Thyroid gland (tissue), 4 donors: ENCODE measurements around the gene MYOG. TPM values are rescaled to one million over a fixed set of nuclear protein-coding genes. Genes with fewer than 3 reads are reported as not detected.

ENCODE experiments used
- DNase-seq, 2 donors: peaks; one replicate each; pipeline ENCODE4 v3.0.0-alpha.2; 2019
- H3K27ac ChIP-seq, 3 donors: fragments of 200-600 bp; sonication (generic); 1 replicate in 2 of 3; 2 replicates in 1 of 3; pipeline ENCODE4 v1.5.1; 2016 to 2019; ENCODE audit warnings: mild to moderate bottlenecking in 1 of 3, moderate library complexity in 1 of 3
- H3K27me3 ChIP-seq: fragments of 200-600 bp; sonication (generic); one replicate; pipeline ENCODE4 v1.5.1; 2019
- H3K36me3 ChIP-seq, 2 donors: fragments of 200-600 bp; sonication (generic); one replicate each; pipeline ENCODE4 v1.5.1; 2016 to 2019
- H3K4me1 ChIP-seq, 2 donors: fragments of 200-600 bp; sonication (generic); one replicate each; pipeline ENCODE4 v1.5.1; 2017 to 2019
- H3K4me3 ChIP-seq, 3 donors: fragments of 200-600 bp; sonication (generic); replicated peaks in 1 of 3; 1 replicate in 2 of 3; 2 replicates in 1 of 3; pipeline ENCODE4 v1.5.1; 2016; ENCODE audit warnings: mild to moderate bottlenecking in 1 of 3
- H3K9me3 ChIP-seq: fragments of 200-600 bp; sonication (generic); one replicate; pipeline ENCODE4 v1.5.1; 2017
- CTCF ChIP-seq, 6 experiments: fragments of 200-600 bp in 3 of 6; fragments of 450-650 bp in 3 of 6; sonication (generic) in 3 of 6; IDR thresholded peaks; one replicate each; pipeline ENCODE4 v1.5.1; 2016 to 2019; ENCODE audit warnings: antibody characterized with exemption in 6 of 6, mild to moderate bottlenecking in 2 of 6, inconsistent platforms in 1 of 6, moderate library complexity in 1 of 6
- POLR2A ChIP-seq, 2 donors: fragments of 450-650 bp; IDR thresholded peaks; one replicate each; pipeline ENCODE4 v1.6.1; 2017; ENCODE audit warnings: antibody characterized with exemption in 2 of 2, mild to moderate bottlenecking in 2 of 2, moderate library complexity in 1 of 2
- WGBS, 2 donors: methylation state at CpG; one replicate each; pipeline ENCODE4 v1.1.5; 2017; 5-methylcytosine and 5-hydroxymethylcytosine counted together
- intact Hi-C: fragments of 100-400 bp; cut with DNase I; formaldehyde crosslinking; loops from one replicate; pipeline ENCODE4 v1.15.1; 2023
- total RNA-seq, 4 donors: library from RNA; depleted of rRNA; stranded (reverse); fragments of >200 nt; gene quantifications; one replicate each; pipeline ENCODE4 v1.2.3, GENCODE V29; 2016

MYOG gene
- total RNA-seq, 4 donors from 2014 or later = not detected

DNA sequence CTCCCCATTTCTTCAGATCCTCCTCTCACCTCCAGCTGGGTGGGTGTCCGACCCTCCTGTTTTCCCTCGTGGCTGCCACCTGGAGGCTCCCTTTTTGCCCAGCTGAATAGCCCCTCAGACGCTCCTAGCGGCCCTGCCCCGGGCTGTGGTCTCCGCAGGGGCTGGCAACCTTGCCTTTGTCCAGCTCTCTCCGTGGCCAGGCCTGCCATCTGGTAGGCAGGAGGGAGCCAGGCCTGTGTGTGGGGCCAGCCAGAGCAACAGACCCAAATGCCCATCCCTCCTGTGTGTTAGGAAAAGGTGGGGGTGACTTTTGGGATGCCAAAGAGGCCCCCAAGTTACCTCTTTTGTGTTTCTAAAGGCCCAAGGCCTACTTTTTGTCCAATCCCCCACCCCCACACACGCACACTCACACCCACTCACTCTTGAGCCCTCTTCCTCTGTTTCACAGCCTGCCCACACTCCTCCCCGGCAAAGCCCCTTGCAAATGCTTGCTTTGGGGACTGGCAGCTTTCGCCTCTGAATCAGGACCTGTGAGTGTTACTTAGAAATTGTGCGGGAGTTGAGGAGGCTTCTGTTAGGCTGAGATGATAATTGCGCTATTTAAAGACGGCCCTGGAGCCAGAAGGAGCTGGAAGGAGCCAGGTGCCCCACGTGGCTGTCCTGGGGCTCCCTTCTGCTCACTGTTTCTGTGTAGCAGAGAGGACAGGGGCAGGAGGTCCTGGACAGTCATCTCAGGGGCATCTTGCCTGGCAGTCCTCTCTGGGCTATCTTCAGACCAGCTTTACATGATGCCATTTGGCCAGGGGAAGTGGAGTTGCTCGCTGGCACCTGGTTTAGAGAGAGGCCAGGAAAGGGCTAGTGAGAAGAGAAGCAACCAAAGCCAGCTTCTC lies 50.5 kb downstream of the MYOG start:
- Histone ChIP-seq H3K9me3 (no peaks in the 10 kb centered on the region), H3K36me3 (no peaks in the 10 kb centered on the region), H3K4me1 (no peaks in the 10 kb centered on the region), H3K27ac (no peak overlapping the region), H3K27me3 (no peaks in the 10 kb centered on the region), H3K4me3 (no peak overlapping the region)
- 80 to 83% methylated on average over 15 of the region's 15 CpGs for WGBS, 2 donors
- DNase-seq = no peak
- intact Hi-C loops = no loop called here
- TF ChIP-seq POLR2A (IDR thresholded peaks at IDR 0.05) (no peak), CTCF (IDR thresholded peaks at IDR 0.05) (no peak)

DNA sequence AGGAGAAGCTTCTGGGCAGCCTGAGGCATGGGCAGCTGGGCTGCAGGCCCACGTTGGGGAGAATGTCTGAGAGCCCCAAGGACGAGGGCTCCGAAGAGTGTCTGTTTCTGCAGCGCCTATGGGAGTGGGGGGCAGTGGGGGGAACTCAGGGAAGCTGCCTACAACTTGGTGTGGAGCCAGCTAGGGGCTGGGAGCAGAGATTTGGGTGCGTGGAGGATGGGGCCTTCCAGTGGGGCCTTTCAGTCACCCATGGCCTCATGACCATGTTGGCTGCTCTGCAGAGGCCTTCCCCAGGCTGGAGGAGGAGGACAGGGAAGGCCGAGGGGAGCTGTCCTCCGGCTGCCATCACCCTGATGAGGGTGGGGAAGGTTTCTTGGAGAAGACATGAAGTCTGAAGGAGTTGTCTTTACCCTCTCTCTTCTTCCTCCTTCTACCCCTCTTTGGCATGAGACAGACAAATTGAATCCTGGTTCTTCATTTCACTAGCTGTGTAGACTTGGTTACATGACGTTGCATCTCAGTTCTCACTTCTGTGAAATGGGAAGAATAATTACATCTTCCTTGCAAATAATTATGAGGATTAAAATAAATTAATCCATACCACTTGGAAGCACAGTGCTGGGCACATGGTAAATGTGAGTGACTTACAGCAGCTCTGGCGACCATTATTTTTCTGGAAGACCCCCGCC lies 51.2 kb downstream of the MYOG start:
- 72 to 79% methylated on average over 10 of the region's 10 CpGs for WGBS, 2 donors
- H3K27ac ChIP-seq = no peak overlapping the region
- intact Hi-C loops = no loop called here
- no peaks in the 10 kb centered on the region for H3K36me3 ChIP-seq
- H3K4me1 ChIP-seq = peaks cover 0 to under 1% of the 10 kb centered on the region in 2 donors
- H3K4me3 ChIP-seq = no peak overlapping the region
- TF ChIP-seq CTCF (IDR thresholded peaks at IDR 0.05) (no peak), POLR2A (IDR thresholded peaks at IDR 0.05) (no peak)
- DNase-seq = no peak
- no peaks in the 10 kb centered on the region for H3K9me3 ChIP-seq
- H3K27me3 ChIP-seq = no peaks in the 10 kb centered on the region

- DNase-seq = no peak
- intact Hi-C loops = no loop called here
- TF ChIP-seq CTCF (IDR thresholded peaks at IDR 0.05) (no peak), POLR2A (IDR thresholded peaks at IDR 0.05) (no peak)
- Histone ChIP-seq H3K4me3 (no peak overlapping the region), H3K9me3 (no peaks in the 10 kb centered on the region), H3K4me1 (peaks cover 0 to 6% of the 10 kb centered on the region in 2 donors), H3K36me3 (no peaks in the 10 kb centered on the region), H3K27me3 (no peaks in the 10 kb centered on the region), H3K27ac (no peak overlapping the region)
- WGBS, 2 donors = 82 to 85% methylated on average over 2 of the region's 2 CpGs
Observed at GRCh38 chr1:203033917-203034316, 51.9 kb downstream of the MYOG start.

GRCh38 chr1:203033287-203033686 lies 52.5 kb downstream of the MYOG start:
- Histone ChIP-seq H3K9me3 (no peaks in the 10 kb centered on the region), H3K4me3 (no peak overlapping the region), H3K27ac (no peak overlapping the region), H3K36me3 (no peaks in the 10 kb centered on the region), H3K4me1 (peaks cover 0 to 6% of the 10 kb centered on the region in 2 donors), H3K27me3 (no peaks in the 10 kb centered on the region)
- TF ChIP-seq POLR2A (IDR thresholded peaks at IDR 0.05) (no peak), CTCF (IDR thresholded peaks at IDR 0.05) (no peak)
- intact Hi-C loops = no loop called here
- no peak for DNase-seq
- WGBS, 2 donors = 81 to 89% methylated on average over 2 of the region's 2 CpGs

Other genes with a start within 250 kb of the MYOG start
- 10 to 100 TPM in 1 of 4 donors, 1 to 10 TPM in 3; 6.1 to 10.7 (median 7.8) TPM for gene RABIF, start 196.9 kb downstream of the MYOG start, total RNA-seq
- gene KLHL12, start 158.8 kb downstream of the MYOG start, total RNA-seq = 10 to 100 TPM; 25.1 to 34.0 (median 29.1) TPM
- 100 to 1,000 TPM in 1 of 4 donors, 10 to 100 TPM in 3; 76.3 to 108 (median 81.2) TPM for gene ADIPOR1, start 127.7 kb downstream of the MYOG start, total RNA-seq
- 10 to 100 TPM; 48.0 to 94.8 (median 64.6) TPM for gene CYB5R1, start 118.8 kb downstream of the MYOG start, total RNA-seq
- gene TMEM183A, start 78.6 kb downstream of the MYOG start, total RNA-seq = 10 to 100 TPM; 71.0 to 93.9 (median 84.2) TPM
- gene PPFIA4, start 59.5 kb downstream of the MYOG start, total RNA-seq = 1 to 10 TPM in 3 of 4 donors, under 1 TPM in 1; 0.54 to 3.0 (median 2.1) TPM
- gene ADORA1, start 41.7 kb upstream of the MYOG start, total RNA-seq = 10 to 100 TPM in 2 of 4 donors, 1 to 10 TPM in 1, under 1 TPM in 1; 0.94 to 25.6 (median 6.8) TPM
- gene MYBPH, start 89.8 kb upstream of the MYOG start, total RNA-seq = under 1 TPM in 2 of 4 donors, not detected in 2; 0.11 to 0.75 TPM
- gene CHI3L1, start 100.7 kb upstream of the MYOG start, total RNA-seq = 10 to 100 TPM in 1 of 4 donors, 1 to 10 TPM in 3; 1.2 to 42.9 (median 4.4) TPM
- 1 to 10 TPM in 2 of 4 donors, under 1 TPM in 1, not detected in 1; 0.45 to 9.0 (median 1.2) TPM for gene CHIT1, start 143.7 kb upstream of the MYOG start, total RNA-seq
- gene BTG2, start 219.5 kb upstream of the MYOG start, total RNA-seq = 10 to 100 TPM; 41.9 to 82.1 (median 51.9) TPM